IMR-90 (cell line): ENCODE data around the gene PRKCE. TPM values are rescaled to one million over a fixed set of nuclear protein-coding genes. Genes with fewer than 3 reads are reported as not detected.

Experiments used
- ATAC-seq: fragments of 200-7000 bp; cut with Tn5 transposase; 2 replicates; pipeline ENCODE4 v1.9.1; 2020; ENCODE audit warnings: low read depth, mild to moderate bottlenecking, moderate library complexity
- BruUV-seq: library from RNA; stranded (reverse); fragments of 400-500 nt; replicated peaks from 2 replicates; lab custom pipeline; 2021; lab: Mats Ljungman, UMichigan
- CTCF ChIA-PET: fragments of 300-600 bp; formaldehyde crosslinking; extraction: SDS; loops from one replicate; lab custom pipeline; 2021; ENCODE audit warnings: antibody characterized with exemption; lab: Yijun Ruan, JAX
- POLR2A ChIA-PET: fragments of 300-600 bp; sonication (Branson Sonifier 250); formaldehyde crosslinking; loops from one replicate; lab custom pipeline; 2022; ENCODE audit warnings: antibody characterized with exemption; ENCODE audit not compliant: unreplicated experiment; lab: Charles Lee
- DNase-seq: peaks from one replicate; pipeline ENCODE4 v3.0.0; 2013
- H2AFZ ChIP-seq: replicated peaks from 2 replicates; pipeline ENCODE3; 2013; ENCODE audit warnings: low read length, mild to moderate bottlenecking; ENCODE audit not compliant: poor library complexity
- H2AK5ac ChIP-seq: 2 replicates; pipeline ENCODE4 v1.6.1; 2013; ENCODE audit warnings: low read depth, low read length, inconsistent platforms
- H2AK9ac ChIP-seq: replicated peaks from 2 replicates; pipeline ENCODE3; 2013; ENCODE audit warnings: mild to moderate bottlenecking, low read depth, low read length, moderate library complexity; ENCODE audit not compliant: poor library complexity
- H2BK120ac ChIP-seq: 2 replicates; pipeline ENCODE4 v1.6.1; 2013; ENCODE audit warnings: low read depth, low read length, inconsistent platforms
- H2BK15ac ChIP-seq: 3 replicates; pipeline ENCODE4 v1.6.1; 2013; ENCODE audit warnings: low read depth, low read length, inconsistent platforms
- H2BK20ac ChIP-seq: 2 replicates; pipeline ENCODE4 v1.6.1; 2013; ENCODE audit warnings: low read depth, mild to moderate bottlenecking, inconsistent platforms, low read length, moderate library complexity
- H2BK5ac ChIP-seq: 2 replicates; pipeline ENCODE4 v1.6.1; 2013; ENCODE audit warnings: mild to moderate bottlenecking, low read depth, low read length, inconsistent platforms; ENCODE audit not compliant: poor library complexity, severe bottlenecking
- H3K14ac ChIP-seq: replicated peaks from 2 replicates; pipeline ENCODE4 v1.6.1; 2013; ENCODE audit warnings: low read depth, low read length, inconsistent platforms
- H3K18ac ChIP-seq: 2 replicates; pipeline ENCODE4 v1.6.1; 2013; ENCODE audit warnings: low read depth, low read length, control low read depth
- H3K23ac ChIP-seq: 2 replicates; pipeline ENCODE4 v1.6.1; 2013; ENCODE audit warnings: low read depth, low read length, inconsistent platforms
- H3K27ac ChIP-seq: 2 replicates; pipeline ENCODE4 v1.5.1; 2013; ENCODE audit warnings: mild to moderate bottlenecking, control low read depth, low read length; ENCODE audit not compliant: insufficient read depth
- H3K27me3 ChIP-seq: 2 replicates; pipeline ENCODE4 v1.6.1; 2013; ENCODE audit warnings: low read length; ENCODE audit not compliant: control insufficient read depth, insufficient read depth
- H3K36me3 ChIP-seq: 2 replicates; pipeline ENCODE4 v1.6.1; 2013; ENCODE audit warnings: low read length, mixed read lengths; ENCODE audit not compliant: control insufficient read depth, insufficient read depth
- H3K4ac ChIP-seq: 2 replicates; pipeline ENCODE4 v1.6.1; 2013; ENCODE audit warnings: low read depth, low read length, inconsistent platforms
- H3K4me1 ChIP-seq: 2 replicates; pipeline ENCODE4 v1.6.1; 2013; ENCODE audit warnings: low read length, mixed read lengths; ENCODE audit not compliant: control insufficient read depth, insufficient read depth
- H3K4me2 ChIP-seq: 2 replicates; pipeline ENCODE4 v1.6.1; 2013; ENCODE audit warnings: low read depth, mild to moderate bottlenecking, control low read depth, low read length, moderate library complexity
- H3K4me3 ChIP-seq: 2 replicates; pipeline ENCODE4 v1.5.1; 2013; ENCODE audit warnings: low read depth, mild to moderate bottlenecking, control low read depth, low read length, moderate library complexity; ENCODE audit not compliant: insufficient read depth
- H3K56ac ChIP-seq: 2 replicates; pipeline ENCODE4 v1.6.1; 2013; ENCODE audit warnings: low read length, inconsistent platforms; ENCODE audit not compliant: insufficient read depth; ENCODE audit errors: extremely low read depth
- H3K79me1 ChIP-seq, 2 experiments: 2 replicates each; pipeline ENCODE4 v1.6.1; 2013; ENCODE audit warnings: low read length in 2 of 2, inconsistent platforms in 1 of 2, low read depth in 1 of 2
- H3K9ac ChIP-seq: 2 replicates; pipeline ENCODE4 v1.6.1; 2013; ENCODE audit warnings: low read depth, low read length, control low read depth
- H3K9me1 ChIP-seq: 2 replicates; pipeline ENCODE4 v1.6.1; 2013; ENCODE audit warnings: low read length, inconsistent platforms; ENCODE audit not compliant: insufficient read depth
- H3K9me3 ChIP-seq: 2 replicates; pipeline ENCODE4 v1.6.1; 2013; ENCODE audit warnings: low read length; ENCODE audit not compliant: control insufficient read depth, insufficient read depth
- H4K20me1 ChIP-seq: 2 replicates; pipeline ENCODE4 v1.6.1; 2013; ENCODE audit warnings: low read length, inconsistent platforms; ENCODE audit not compliant: insufficient read depth
- H4K5ac ChIP-seq: 2 replicates; pipeline ENCODE4 v1.6.1; 2013; ENCODE audit warnings: mild to moderate bottlenecking, low read depth, low read length, control low read depth
- H4K8ac ChIP-seq, 2 experiments: 2 replicates each; pipeline ENCODE4 v1.6.1; 2013; ENCODE audit warnings: low read depth in 2 of 2, low read length in 2 of 2, control low read depth in 1 of 2, inconsistent platforms in 1 of 2
- H4K91ac ChIP-seq: 2 replicates; pipeline ENCODE4 v1.6.1; 2013; ENCODE audit warnings: low read depth, low read length, inconsistent platforms; ENCODE audit not compliant: insufficient read depth
- FOS ChIP-seq: fragments of 150-350 bp; IDR thresholded peaks from 2 replicates; pipeline ENCODE4 v1.6.1; 2016; ENCODE audit warnings: low read depth, low read length
- NFE2L2 ChIP-seq: fragments of 150-350 bp; IDR thresholded peaks from 2 replicates; pipeline ENCODE4 v1.6.1; 2016; ENCODE audit warnings: low read depth, mild to moderate bottlenecking, low read length
- WGBS, 2 experiments: methylation state at CpG; one replicate each; pipeline versions ENCODE4 v1.1.5 to v1.1.7; 2013; ENCODE audit warnings: missing lambda C conversion rate in 2 of 2; ENCODE audit not compliant: insufficient read length in 1 of 2; ENCODE audit errors: extremely low coverage in 2 of 2; 5-methylcytosine and 5-hydroxymethylcytosine counted together
- dilution Hi-C: fragments of 300-500 bp; cut with HindIII; formaldehyde crosslinking; loops from one replicate; pipeline ENCODE4 v1.14.3; 2018; ENCODE audit warnings: low sequenced_read_pairs; ENCODE audit not compliant: unreplicated experiment
- in situ Hi-C: fragments of 300-500 bp; cut with MboI; formaldehyde crosslinking; loops from 3 replicates; pipeline ENCODE4 v1.14.3; 2019; ENCODE audit warnings: low sequenced_read_pairs, inconsistent platforms, mixed read lengths
- intact Hi-C: fragments of 100-400 bp; cut with micrococcal nuclease; formaldehyde crosslinking; loops from 2 replicates; pipeline ENCODE4 v1.10.0; 2022
- polyA plus RNA-seq, 3 experiments: library from polyadenylated mRNA; depleted of rRNA; stranded (reverse); fragments of >200 nt; gene quantifications; 2 replicates each; pipeline ENCODE4 v1.2.3, GENCODE V29; 2012; ENCODE audit warnings: low replicate concordance in 1 of 3
- total RNA-seq: library from RNA; depleted of rRNA; stranded (reverse); fragments of >200 nt; gene quantifications from 2 replicates; pipeline ENCODE4 v1.2.3, GENCODE V29; 2012

The PRKCE gene
- total and polyA plus RNA-seq, 2 of the 4 experiments (the other 2 are of a cell fraction) = 8.1 to 32.4 TPM

- H2BK5ac ChIP-seq = peak overlapping the region; percentile 98
- H2AK5ac ChIP-seq = peak overlapping the region; percentile 60
- H3K27ac ChIP-seq = peak overlapping the region; percentile 50
- H3K23ac ChIP-seq = peak overlapping the region; percentile 91
- H3K4me2 ChIP-seq = no peak overlapping the region
- peak overlapping the region; percentile 85 for H4K5ac ChIP-seq
- H4K20me1 ChIP-seq = no peaks in the 10 kb centered on the region
- intact Hi-C loops (loop anchor here (5.0 kb wide), 1 partner anchor 65 kb away; no protein-coding TSS in a partner anchor), in situ Hi-C loops (no loop called here), dilution Hi-C loops (no loop called here)
- H3K9me1 ChIP-seq = peaks cover 20% of the 10 kb centered on the region
- no peaks in the 10 kb centered on the region for H3K36me3 ChIP-seq
- no peak for TF ChIP-seq FOS
- TF ChIP-seq NFE2L2 = no peak
- H3K18ac ChIP-seq = peak overlapping the region; percentile 86
- no peak overlapping the region for H2AFZ ChIP-seq
- peak overlapping the region; percentile 69; the same call in 1 of the 2 replicates for H3K56ac ChIP-seq
- peak overlapping the region; percentile 75; the same call in 2 of the 3 replicates for H2BK15ac ChIP-seq
- H3K79me1 ChIP-seq = peaks cover 11 to 37% of the 10 kb centered on the region in 2 experiments
- BruUV-seq = no TSS peak
- peak overlapping the region; percentile 99 for H2BK20ac ChIP-seq
- POLR2A ChIA-PET = no interaction called here
- H3K14ac ChIP-seq = peak overlapping the region; percentile 96
- CTCF ChIA-PET = no interaction called here
- peak overlapping the region; percentile 98 for H2BK120ac ChIP-seq
- no peak overlapping the region for H3K9ac ChIP-seq
- peak overlapping the region; percentile 96 for H3K4ac ChIP-seq
- H3K4me3 ChIP-seq = no peak overlapping the region
- H3K9me3 ChIP-seq = no peaks in the 10 kb centered on the region
- ATAC-seq (no peak), DNase-seq (no peak)
- peaks cover 22% of the 10 kb centered on the region for H3K4me1 ChIP-seq
- no peaks in the 10 kb centered on the region for H3K27me3 ChIP-seq
- H4K8ac ChIP-seq = peak overlapping the region; percentile 53 to 82
- peak overlapping the region; percentile 58 for H2AK9ac ChIP-seq
- H4K91ac ChIP-seq = peak overlapping the region; percentile 94
- WGBS, 2 experiments = no CpG with 5 or more reads among the region's 3 CpGs
Measured at GRCh38 chr2:46067062-46067461, 415.6 kb downstream of the PRKCE start.
